ENCODE measurements around the gene MSANTD3. TPM values are rescaled to one million over a fixed set of nuclear protein-coding genes. Genes with fewer than 3 reads are reported as not detected.
A peak's percentile ranks its signal among the peaks of the same experiment; 100 is the strongest.

MSANTD3 gene
- total and polyA plus RNA-seq, 9 of the 15 experiments (the other 6 are each of a cell fraction or from before 2014, with no cell fraction given) = 9.4 to 28.7 (median 22.3) TPM

DNA sequence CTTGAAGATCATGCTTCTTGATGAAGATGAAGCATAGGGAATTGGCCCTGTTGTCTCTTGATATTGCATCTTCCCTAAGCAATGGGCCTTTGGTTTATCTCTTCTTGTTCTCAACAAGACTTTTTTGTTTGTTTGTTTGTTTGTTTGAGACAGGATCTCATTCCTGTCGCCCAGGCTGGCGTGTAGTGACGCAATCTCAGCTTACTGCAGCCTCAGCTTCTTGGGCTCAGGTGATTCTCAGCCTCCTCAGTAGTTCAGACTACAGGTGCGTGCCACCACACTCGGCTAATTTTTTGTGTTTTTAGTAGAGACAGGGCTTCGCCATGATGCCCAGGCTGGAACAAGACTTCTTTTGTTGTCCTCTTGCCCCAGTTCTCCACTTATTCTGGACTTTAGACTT is 51.2 kb downstream of the MSANTD3 start:
- 6% methylated on average over 6 of the region's 6 CpGs for WGBS (ENCODE audit: insufficient coverage, low coverage, missing lambda C conversion rate)
- no TSS peak for BruUV-seq (replicated peaks)
- no peak for ATAC-seq
- POLR2A ChIA-PET = no interaction called here
- H4K20me1 ChIP-seq (replicated peaks; ENCODE audit: control insufficient read depth, insufficient read depth, low read length) = no peaks in the 10 kb centered on the region
- H3K36me3 ChIP-seq (ENCODE audit: control insufficient read depth, insufficient read depth, low read length) = no peaks in the 10 kb centered on the region
- CTCF ChIA-PET (ENCODE audit: low intra/inter-chr PET ratio) = no interaction called here
- no peaks in the 10 kb centered on the region for H3K9me1 ChIP-seq (ENCODE audit: control insufficient read depth, insufficient read depth, low read length)
- H3K9ac ChIP-seq (ENCODE audit: insufficient read depth in 1 of 2, low read depth in 2 of 2, low read length in 2 of 2) = no peak overlapping the region
- H3K9me3 ChIP-seq (replicated peaks; ENCODE audit: control insufficient read depth, insufficient read depth, low read depth, low read length) = no peaks in the 10 kb centered on the region; the same call in 1 of the 2 replicates
- no peak overlapping the region for H2AFZ ChIP-seq (ENCODE audit: low read depth, low read length)
- no peak for DNase-seq (ENCODE audit: extremely low read depth in 1 of 4, low spot score in 3 of 4)
- H3K27ac ChIP-seq (ENCODE audit: extremely low read depth, low read depth, low read length) = no peak overlapping the region
- in situ Hi-C loops (cut with MboI) = no loop called here
- H3K27me3 ChIP-seq (ENCODE audit: control insufficient read depth in 2 of 2, insufficient read depth in 2 of 2, low read length in 2 of 2) = peaks cover 3 to 15% of the 10 kb centered on the region in 2 experiments; a peak in 4 of 5 replicates
- no peak for FAIRE-seq
- 0 out of 2 replicates have a peak, but pooled peaks have one; percentile 19 for TF ChIP-seq ATF3 (IDR thresholded peaks at IDR 0.05)
- TF ChIP-seq ATF3 (CRISPR knock-in tag; conservative IDR thresholded peaks at IDR 0.05) = no peak
- no peak for TF ChIP-seq ZNF507 (tag; conservative IDR thresholded peaks at IDR 0.05)
- H3K4me1 ChIP-seq (replicated peaks in 1 of 2; ENCODE audit: control insufficient read depth in 2 of 2, insufficient read depth in 2 of 2, low read length in 2 of 2) = peaks cover 0 to 11% of the 10 kb centered on the region in 2 experiments; a peak in 2 of 5 replicates
- H3K4me3 ChIP-seq = no peak overlapping the region
- intact Hi-C loops (cut with micrococcal nuclease) = no loop called here
- H3K79me2 ChIP-seq (ENCODE audit: control insufficient read depth, insufficient read depth, low read length) = no peaks in the 10 kb centered on the region
- no peak overlapping the region for H3K4me2 ChIP-seq (ENCODE audit: insufficient read depth, low read length)

- 0% methylated on average over 2 of the region's 2 CpGs for WGBS (ENCODE audit: insufficient coverage, low coverage, missing lambda C conversion rate)
- FAIRE-seq (no peak), DNase-seq (ENCODE audit: extremely low read depth in 1 of 4, low spot score in 3 of 4) (no peak), ATAC-seq (no peak)
- POLR2A ChIA-PET = no interaction called here
- Histone ChIP-seq H2AFZ (ENCODE audit: low read depth, low read length) (no peak overlapping the region), H4K20me1 (replicated peaks; ENCODE audit: control insufficient read depth, insufficient read depth, low read length) (no peaks in the 10 kb centered on the region), H3K79me2 (ENCODE audit: control insufficient read depth, insufficient read depth, low read length) (no peaks in the 10 kb centered on the region), H3K4me2 (ENCODE audit: insufficient read depth, low read length) (no peak overlapping the region), H3K9me1 (ENCODE audit: control insufficient read depth, insufficient read depth, low read length) (no peaks in the 10 kb centered on the region), H3K9ac (ENCODE audit: insufficient read depth in 1 of 2, low read depth in 2 of 2, low read length in 2 of 2) (no peak overlapping the region), H3K27me3 (ENCODE audit: control insufficient read depth in 2 of 2, insufficient read depth in 2 of 2, low read length in 2 of 2) (peaks cover 3 to 7% of the 10 kb centered on the region in 2 experiments; a peak in 4 of 5 replicates), H3K9me3 (replicated peaks; ENCODE audit: control insufficient read depth, insufficient read depth, low read depth, low read length) (no peaks in the 10 kb centered on the region; the same call in 1 of the 2 replicates), H3K4me3 (no peak overlapping the region), H3K36me3 (ENCODE audit: control insufficient read depth, insufficient read depth, low read length) (no peaks in the 10 kb centered on the region), H3K4me1 (replicated peaks in 1 of 2; ENCODE audit: control insufficient read depth in 2 of 2, insufficient read depth in 2 of 2, low read length in 2 of 2) (no peaks in the 10 kb centered on the region), H3K27ac (ENCODE audit: extremely low read depth, low read depth, low read length) (no peak overlapping the region)
- intact Hi-C loops (cut with micrococcal nuclease) = no loop called here
- BruUV-seq (replicated peaks) = no TSS peak
- CTCF ChIA-PET (ENCODE audit: low intra/inter-chr PET ratio) = no interaction called here
- in situ Hi-C loops (cut with MboI) = no loop called here
- TF ChIP-seq, protein P1, sequence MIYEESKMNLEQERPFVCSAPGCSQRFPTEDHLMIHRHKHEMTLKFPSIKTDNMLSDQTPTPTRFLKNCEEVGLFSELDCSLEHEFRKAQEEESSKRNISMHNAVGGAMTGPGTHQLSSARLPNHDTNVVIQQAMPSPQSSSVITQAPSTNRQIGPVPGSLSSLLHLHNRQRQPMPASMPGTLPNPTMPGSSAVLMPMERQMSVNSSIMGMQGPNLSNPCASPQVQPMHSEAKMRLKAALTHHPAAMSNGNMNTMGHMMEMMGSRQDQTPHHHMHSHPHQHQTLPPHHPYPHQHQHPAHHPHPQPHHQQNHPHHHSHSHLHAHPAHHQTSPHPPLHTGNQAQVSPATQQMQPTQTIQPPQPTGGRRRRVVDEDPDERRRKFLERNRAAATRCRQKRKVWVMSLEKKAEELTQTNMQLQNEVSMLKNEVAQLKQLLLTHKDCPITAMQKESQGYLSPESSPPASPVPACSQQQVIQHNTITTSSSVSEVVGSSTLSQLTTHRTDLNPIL (CRISPR knock-in tag; IDR thresholded peaks at IDR 0.05) = no peak
- TF ChIP-seq HES1 (IDR thresholded peaks at IDR 0.05; ENCODE audit: low read depth) (no peak), ZBTB33 (CRISPR knock-in tag; IDR thresholded peaks at IDR 0.05) (no peak), SMAD2 (IDR thresholded peaks at IDR 0.05; ENCODE audit: low read depth, low read length) (no peak), ZNF589 (CRISPR knock-in tag; IDR thresholded peaks at IDR 0.05; ENCODE audit: low read depth) (no peak)
Observed at GRCh38 chr9:100479820-100480219, 52.9 kb downstream of the MSANTD3 start.

All from K562 (cell line).